Neural cell (in vitro differentiated cells): Measurements from ENCODE around the gene DACH1. TPM values are rescaled to one million over a fixed set of nuclear protein-coding genes. Genes with fewer than 3 reads are reported as not detected.

Source experiments
- H2AFZ ChIP-seq: fragments of 200-600, 300-800 bp; sonication (generic), shearing (Covaris generic); 2 replicates; pipeline ENCODE4 v1.6.0; 2014; ENCODE audit warnings: low read depth, mild to moderate bottlenecking, antibody characterized with exemption, low read length, moderate library complexity
- H3F3A ChIP-seq: fragments of 200-600 bp; shearing (Covaris generic); 2 replicates; pipeline ENCODE4 v1.6.1; 2016; ENCODE audit warnings: mild to moderate bottlenecking, moderate library complexity, mixed read lengths, antibody characterized with exemption, low read length; ENCODE audit not compliant: insufficient read depth, poor library complexity, severe bottlenecking
- H3K27ac ChIP-seq: fragments of 200-600, 300-800 bp; sonication (generic), shearing (Covaris generic); 2 replicates; pipeline ENCODE4 v1.5.1; 2014; ENCODE audit warnings: mild to moderate bottlenecking, low read length, moderate library complexity
- H3K27me3 ChIP-seq: fragments of 300-800, 200-600 bp; sonication (generic), shearing (Covaris generic); 2 replicates; pipeline ENCODE4 v1.6.0; 2014; ENCODE audit warnings: mild to moderate bottlenecking, low read depth, low read length, moderate library complexity; ENCODE audit not compliant: insufficient read depth
- H3K36me3 ChIP-seq: fragments of 300-800, 200-600 bp; sonication (generic), shearing (Covaris generic); 2 replicates; pipeline ENCODE4 v1.5.1; 2014; ENCODE audit warnings: mild to moderate bottlenecking, antibody characterized with exemption, low read length, moderate library complexity; ENCODE audit not compliant: insufficient read depth
- H3K4me2 ChIP-seq: fragments of 300-800, 200-600 bp; sonication (generic), shearing (Covaris generic); 2 replicates; pipeline ENCODE4 v1.6.0; 2014; ENCODE audit warnings: mild to moderate bottlenecking, low read length
- H3K4me3 ChIP-seq: fragments of 300-800, 200-600 bp; sonication (generic), shearing (Covaris generic); 2 replicates; pipeline ENCODE4 v1.5.1; 2014; ENCODE audit warnings: mild to moderate bottlenecking, low read length, moderate library complexity
- H3K79me2 ChIP-seq: fragments of 200-600 bp; shearing (Covaris generic); replicated peaks from 2 replicates; pipeline ENCODE4 v1.6.0; 2014; ENCODE audit warnings: mild to moderate bottlenecking, low read length, moderate library complexity; ENCODE audit not compliant: insufficient read depth
- H3K9ac ChIP-seq: fragments of 300-800, 200-600 bp; sonication (generic), shearing (Covaris generic); 2 replicates; pipeline ENCODE4 v1.6.1; 2016; ENCODE audit warnings: mild to moderate bottlenecking, low read length, mixed read lengths
- H3K9me2 ChIP-seq: fragments of 200-600 bp; shearing (Covaris generic); 2 replicates; pipeline ENCODE4 v1.6.1; 2016; ENCODE audit warnings: mild to moderate bottlenecking, low read length, mixed read lengths; ENCODE audit not compliant: insufficient read depth
- H3K9me3 ChIP-seq: fragments of 200-600, 300-800 bp; sonication (generic), shearing (Covaris generic); 2 replicates; pipeline ENCODE4 v1.6.1; 2016; ENCODE audit warnings: mild to moderate bottlenecking, mixed run types, low read length, moderate library complexity, mixed read lengths
- H4K20me1 ChIP-seq: fragments of 200-600 bp; shearing (Covaris generic); 2 replicates; pipeline ENCODE4 v1.6.1; 2016; ENCODE audit warnings: mild to moderate bottlenecking, mixed run types; ENCODE audit not compliant: insufficient read depth
- EP300 ChIP-seq: fragments of 450-650 bp; conservative IDR thresholded peaks from 2 replicates; pipeline ENCODE4 v1.6.1; 2014; ENCODE audit warnings: antibody characterized with exemption, mild to moderate bottlenecking, moderate library complexity; ENCODE audit not compliant: poor library complexity, severe bottlenecking
- EZH2 ChIP-seq: fragments of 200-600, 300-800 bp; shearing (Covaris generic), sonication (generic); IDR thresholded peaks from 2 replicates; pipeline ENCODE4 v1.6.1; 2014; ENCODE audit warnings: antibody characterized with exemption, low read length, borderline replicate concordance, mild to moderate bottlenecking; ENCODE audit not compliant: insufficient read depth, poor library complexity, severe bottlenecking
- MXI1 ChIP-seq: fragments of 450-650 bp; conservative IDR thresholded peaks from 2 replicates; pipeline ENCODE4 v1.6.1; 2014; ENCODE audit warnings: antibody characterized with exemption, mild to moderate bottlenecking; ENCODE audit not compliant: poor library complexity, severe bottlenecking
- POLR2AphosphoS5 ChIP-seq: IDR thresholded peaks from 2 replicates; pipeline ENCODE4 v1.6.1; 2012
- RAD21 ChIP-seq: fragments of 450-650 bp; conservative IDR thresholded peaks from 2 replicates; pipeline ENCODE4 v1.6.1; 2014; ENCODE audit warnings: antibody characterized with exemption, mild to moderate bottlenecking, moderate library complexity
- SMC3 ChIP-seq: fragments of 450-650 bp; conservative IDR thresholded peaks from 2 replicates; pipeline ENCODE4 v1.6.1; 2014; ENCODE audit warnings: antibody characterized with exemption, mild to moderate bottlenecking, moderate library complexity; ENCODE audit not compliant: poor library complexity
- TAF1 ChIP-seq: IDR thresholded peaks from 2 replicates; pipeline ENCODE4 v1.6.1; 2012; ENCODE audit warnings: low read depth
- polyA plus RNA-seq: library from polyadenylated mRNA; depleted of rRNA; stranded (reverse); fragments of >200 nt; gene quantifications from 2 replicates; pipeline ENCODE4 v1.2.3, GENCODE V29; 2014
- TF ChIP-seq, protein P1 (sequence below): IDR thresholded peaks from 2 replicates; pipeline ENCODE4 v1.6.1; 2012; ENCODE audit warnings: borderline replicate concordance
- TF ChIP-seq, protein P2 (sequence below): fragments of 450-650 bp; IDR thresholded peaks from 2 replicates; pipeline ENCODE4 v1.5.1; 2014; ENCODE audit warnings: antibody characterized with exemption, mild to moderate bottlenecking, moderate library complexity; ENCODE audit not compliant: poor library complexity, severe bottlenecking

DACH1 gene
- polyA plus RNA-seq, 1 donor from 2014 or later, result 20.0 TPM

DNA sequence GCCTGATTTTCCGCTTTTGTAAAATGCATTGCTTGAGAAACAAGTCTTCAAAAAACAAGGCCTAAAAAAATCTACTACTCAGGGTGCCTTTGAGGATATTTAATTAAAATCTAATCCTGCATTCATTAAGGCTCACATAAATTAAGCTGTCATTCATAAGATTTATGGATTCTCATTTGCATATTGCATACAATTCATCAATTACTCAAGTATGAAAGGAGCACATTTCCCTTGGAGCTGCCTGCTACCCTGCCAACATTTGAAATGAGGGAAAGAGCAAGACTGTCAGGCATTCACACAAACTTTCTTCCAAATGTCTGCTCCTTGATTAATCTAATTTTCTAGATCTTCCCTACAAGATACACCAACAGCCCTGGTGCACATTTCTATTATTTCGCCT is 140.0 kb downstream of the DACH1 start:
- H2AFZ ChIP-seq, result no peak overlapping the region
- H3K9me2 ChIP-seq, result no peaks in the 10 kb centered on the region
- H3K27me3 ChIP-seq, result no peaks in the 10 kb centered on the region
- H3K4me3 ChIP-seq, result no peak overlapping the region
- no peaks in the 10 kb centered on the region for H3F3A ChIP-seq
- H3K9me3 ChIP-seq, result no peaks in the 10 kb centered on the region
- no peaks in the 10 kb centered on the region for H4K20me1 ChIP-seq
- no peak overlapping the region for H3K27ac ChIP-seq
- TF ChIP-seq, protein P1, sequence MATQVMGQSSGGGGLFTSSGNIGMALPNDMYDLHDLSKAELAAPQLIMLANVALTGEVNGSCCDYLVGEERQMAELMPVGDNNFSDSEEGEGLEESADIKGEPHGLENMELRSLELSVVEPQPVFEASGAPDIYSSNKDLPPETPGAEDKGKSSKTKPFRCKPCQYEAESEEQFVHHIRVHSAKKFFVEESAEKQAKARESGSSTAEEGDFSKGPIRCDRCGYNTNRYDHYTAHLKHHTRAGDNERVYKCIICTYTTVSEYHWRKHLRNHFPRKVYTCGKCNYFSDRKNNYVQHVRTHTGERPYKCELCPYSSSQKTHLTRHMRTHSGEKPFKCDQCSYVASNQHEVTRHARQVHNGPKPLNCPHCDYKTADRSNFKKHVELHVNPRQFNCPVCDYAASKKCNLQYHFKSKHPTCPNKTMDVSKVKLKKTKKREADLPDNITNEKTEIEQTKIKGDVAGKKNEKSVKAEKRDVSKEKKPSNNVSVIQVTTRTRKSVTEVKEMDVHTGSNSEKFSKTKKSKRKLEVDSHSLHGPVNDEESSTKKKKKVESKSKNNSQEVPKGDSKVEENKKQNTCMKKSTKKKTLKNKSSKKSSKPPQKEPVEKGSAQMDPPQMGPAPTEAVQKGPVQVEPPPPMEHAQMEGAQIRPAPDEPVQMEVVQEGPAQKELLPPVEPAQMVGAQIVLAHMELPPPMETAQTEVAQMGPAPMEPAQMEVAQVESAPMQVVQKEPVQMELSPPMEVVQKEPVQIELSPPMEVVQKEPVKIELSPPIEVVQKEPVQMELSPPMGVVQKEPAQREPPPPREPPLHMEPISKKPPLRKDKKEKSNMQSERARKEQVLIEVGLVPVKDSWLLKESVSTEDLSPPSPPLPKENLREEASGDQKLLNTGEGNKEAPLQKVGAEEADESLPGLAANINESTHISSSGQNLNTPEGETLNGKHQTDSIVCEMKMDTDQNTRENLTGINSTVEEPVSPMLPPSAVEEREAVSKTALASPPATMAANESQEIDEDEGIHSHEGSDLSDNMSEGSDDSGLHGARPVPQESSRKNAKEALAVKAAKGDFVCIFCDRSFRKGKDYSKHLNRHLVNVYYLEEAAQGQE, result no peak
- no peaks in the 10 kb centered on the region for H3K79me2 ChIP-seq
- no peak overlapping the region for H3K4me2 ChIP-seq
- H3K9ac ChIP-seq, result no peak overlapping the region
- H3K36me3 ChIP-seq, result no peaks in the 10 kb centered on the region

DNA sequence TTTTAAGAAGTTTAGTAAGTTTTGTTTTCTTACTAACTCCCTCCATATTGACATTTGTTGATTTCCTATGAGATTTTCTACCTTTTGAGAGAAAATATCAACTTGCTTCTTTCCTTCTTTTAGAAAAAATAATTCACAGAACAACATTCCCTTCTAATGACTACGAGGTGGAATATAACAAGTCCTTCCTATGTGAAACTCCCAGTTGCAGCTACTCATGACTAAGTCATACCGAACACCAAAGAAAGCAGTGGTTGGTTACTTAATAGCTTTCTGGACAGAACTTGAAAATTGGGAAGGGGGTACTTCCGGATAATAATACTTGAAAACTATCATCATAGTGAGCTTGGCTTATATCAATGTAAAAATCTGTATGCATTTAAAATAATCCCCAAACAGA is 144.8 kb downstream of the DACH1 start:
- Histone ChIP-seq H3K27me3 (no peaks in the 10 kb centered on the region), H2AFZ (no peak overlapping the region), H3K36me3 (no peaks in the 10 kb centered on the region), H3K4me3 (no peak overlapping the region), H3K4me2 (no peak overlapping the region), H4K20me1 (no peaks in the 10 kb centered on the region), H3K27ac (no peak overlapping the region), H3K9me3 (no peaks in the 10 kb centered on the region), H3K9ac (no peak overlapping the region), H3K79me2 (no peaks in the 10 kb centered on the region), H3F3A (no peaks in the 10 kb centered on the region), H3K9me2 (no peaks in the 10 kb centered on the region)
- TF ChIP-seq EP300, result no peak
- TF ChIP-seq TAF1, result no peak
- TF ChIP-seq, protein P2, sequence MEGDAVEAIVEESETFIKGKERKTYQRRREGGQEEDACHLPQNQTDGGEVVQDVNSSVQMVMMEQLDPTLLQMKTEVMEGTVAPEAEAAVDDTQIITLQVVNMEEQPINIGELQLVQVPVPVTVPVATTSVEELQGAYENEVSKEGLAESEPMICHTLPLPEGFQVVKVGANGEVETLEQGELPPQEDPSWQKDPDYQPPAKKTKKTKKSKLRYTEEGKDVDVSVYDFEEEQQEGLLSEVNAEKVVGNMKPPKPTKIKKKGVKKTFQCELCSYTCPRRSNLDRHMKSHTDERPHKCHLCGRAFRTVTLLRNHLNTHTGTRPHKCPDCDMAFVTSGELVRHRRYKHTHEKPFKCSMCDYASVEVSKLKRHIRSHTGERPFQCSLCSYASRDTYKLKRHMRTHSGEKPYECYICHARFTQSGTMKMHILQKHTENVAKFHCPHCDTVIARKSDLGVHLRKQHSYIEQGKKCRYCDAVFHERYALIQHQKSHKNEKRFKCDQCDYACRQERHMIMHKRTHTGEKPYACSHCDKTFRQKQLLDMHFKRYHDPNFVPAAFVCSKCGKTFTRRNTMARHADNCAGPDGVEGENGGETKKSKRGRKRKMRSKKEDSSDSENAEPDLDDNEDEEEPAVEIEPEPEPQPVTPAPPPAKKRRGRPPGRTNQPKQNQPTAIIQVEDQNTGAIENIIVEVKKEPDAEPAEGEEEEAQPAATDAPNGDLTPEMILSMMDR, result no peak
- TF ChIP-seq RAD21, result no peak
- TF ChIP-seq SMC3, result no peak
- no peak for TF ChIP-seq POLR2AphosphoS5
- TF ChIP-seq MXI1, result no peak
- TF ChIP-seq, protein P1, result no peak
- no peak for TF ChIP-seq EZH2
